OCI-LY7 (cell line): ENCODE data around the gene LRTM1. TPM values are rescaled to one million over a fixed set of nuclear protein-coding genes. Genes with fewer than 3 reads are reported as not detected.

ENCODE experiments used
- BruUV-seq: library from RNA; stranded (reverse); fragments of 400-500 nt; replicated peaks from 2 replicates; lab custom pipeline; 2021; lab: Mats Ljungman, UMichigan
- CTCF ChIA-PET: fragments of 300-600 bp; sonication (Branson Sonifier 250); formaldehyde crosslinking; loops from one replicate; lab custom pipeline; 2022; ENCODE audit warnings: antibody characterized with exemption; ENCODE audit not compliant: unreplicated experiment; lab: Charles Lee
- POLR2A ChIA-PET: fragments of 300-600 bp; sonication (Branson Sonifier 250); formaldehyde crosslinking; loops from one replicate; lab custom pipeline; 2022; ENCODE audit warnings: antibody characterized with exemption; lab: Charles Lee
- DNase-seq: peaks from one replicate; pipeline ENCODE4 v3.0.0-alpha.2; 2015; ENCODE audit warnings: low spot score
- H2AFZ ChIP-seq: fragments of 200-600 bp; sonication (generic), shearing (Covaris generic); 2 replicates; pipeline ENCODE4 v1.6.1; 2014; ENCODE audit warnings: mild to moderate bottlenecking, antibody characterized with exemption, low read length, moderate library complexity
- H3K27ac ChIP-seq: fragments of 200-600 bp; sonication (generic); 2 replicates; pipeline ENCODE4 v1.5.1; 2014; ENCODE audit warnings: mixed run types, low read depth, mild to moderate bottlenecking, moderate library complexity, low read length, inconsistent platforms; ENCODE audit not compliant: poor library complexity, severe bottlenecking
- H3K36me3 ChIP-seq: fragments of 200-600 bp; sonication (generic); 2 replicates; pipeline ENCODE4 v1.6.1; 2014; ENCODE audit warnings: mild to moderate bottlenecking, antibody characterized with exemption, low read length, moderate library complexity, mixed read lengths; ENCODE audit not compliant: insufficient read depth
- H3K4me1 ChIP-seq: fragments of 200-600 bp; sonication (generic); 2 replicates; pipeline ENCODE4 v1.5.1; 2014; ENCODE audit warnings: mild to moderate bottlenecking, low read length; ENCODE audit not compliant: insufficient read depth, poor library complexity, severe bottlenecking
- H3K4me2 ChIP-seq: fragments of 200-600 bp; sonication (generic); 2 replicates; pipeline ENCODE4 v1.6.1; 2014; ENCODE audit warnings: mild to moderate bottlenecking, low read length
- H3K4me3 ChIP-seq: fragments of 200-600 bp; sonication (generic); 2 replicates; pipeline ENCODE4 v1.5.1; 2014; ENCODE audit warnings: mild to moderate bottlenecking, low read depth, low read length; ENCODE audit not compliant: poor library complexity, severe bottlenecking
- H3K79me2 ChIP-seq: fragments of 200-600 bp; sonication (generic); 2 replicates; pipeline ENCODE4 v1.6.1; 2016; ENCODE audit warnings: low read depth, mild to moderate bottlenecking, low read length, moderate library complexity, mixed read lengths; ENCODE audit not compliant: insufficient read depth
- H3K9me2 ChIP-seq: fragments of 200-600 bp; sonication (generic); 2 replicates; pipeline ENCODE4 v1.6.1; 2016; ENCODE audit warnings: mild to moderate bottlenecking, low read length, mixed read lengths; ENCODE audit not compliant: insufficient read depth
- H3K9me3 ChIP-seq: fragments of 200-600 bp; sonication (generic); 2 replicates; pipeline ENCODE4 v1.6.1; 2014; ENCODE audit warnings: mild to moderate bottlenecking, mixed run types, low read length, mixed read lengths
- H4K20me1 ChIP-seq: fragments of 200-600 bp; sonication (generic); 2 replicates; pipeline ENCODE4 v1.6.1; 2014; ENCODE audit warnings: mild to moderate bottlenecking, antibody characterized with exemption, low read length, moderate library complexity, mixed read lengths; ENCODE audit not compliant: insufficient read depth
- EZH2phosphoT487 ChIP-seq: fragments of 200-600 bp; sonication (generic); IDR thresholded peaks from 2 replicates; pipeline ENCODE4 v1.6.1; 2018; ENCODE audit warnings: low read depth, borderline replicate concordance, mild to moderate bottlenecking, mixed run types, antibody characterized with exemption, low read length, moderate library complexity, mixed read lengths
- intact Hi-C: fragments of 100-400 bp; cut with micrococcal nuclease; formaldehyde crosslinking; loops from one replicate; pipeline ENCODE4 v1.10.0; 2022; ENCODE audit not compliant: unreplicated experiment
- total RNA-seq, 2 experiments: library from RNA; depleted of rRNA in 1 of 2; stranded (reverse); fragments of >200 nt in 1 of 2; shearing (Covaris generic) in 1 of 2; gene quantifications; 2 replicates each; pipeline ENCODE4 v1.2.3, GENCODE V29; 2014 to 2022
- TF ChIP-seq, protein P1 (sequence below): fragments of 200-600 bp; sonication (generic); conservative IDR thresholded peaks from 2 replicates; pipeline ENCODE4 v1.5.1; 2014; ENCODE audit warnings: mild to moderate bottlenecking, antibody characterized with exemption, low read length, moderate library complexity, mixed read lengths

Gene LRTM1
- total RNA-seq, 2 experiments from 2014 or later = not detected

DNA sequence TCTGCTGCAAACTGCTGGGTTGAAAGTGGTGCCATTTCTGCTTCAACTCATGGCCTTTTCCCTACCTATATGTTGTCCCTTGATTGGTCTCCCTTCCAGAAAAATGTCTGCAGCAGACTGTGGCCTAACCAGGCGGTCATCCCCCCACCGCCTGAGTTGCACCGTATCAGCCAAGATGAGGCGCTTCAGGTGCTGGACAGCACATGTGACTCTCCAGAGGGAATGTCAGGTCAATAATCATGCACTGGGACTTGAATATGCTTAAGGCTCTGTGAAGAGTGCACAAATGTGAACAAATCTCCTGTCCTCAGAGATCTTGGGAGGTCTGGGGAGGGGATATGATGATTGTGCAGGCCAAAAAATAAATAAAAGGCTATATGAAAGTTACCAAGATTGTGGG is 32.2 kb downstream of the LRTM1 start:
- H4K20me1 ChIP-seq = no peaks in the 10 kb centered on the region
- H3K4me2 ChIP-seq = no peak overlapping the region
- no peaks in the 10 kb centered on the region for H3K4me1 ChIP-seq
- no peaks in the 10 kb centered on the region for H3K36me3 ChIP-seq
- no peaks in the 10 kb centered on the region for H3K9me2 ChIP-seq
- no peak overlapping the region for H3K27ac ChIP-seq
- CTCF ChIA-PET = no interaction called here
- no peak overlapping the region for H3K4me3 ChIP-seq
- no peaks in the 10 kb centered on the region for H3K79me2 ChIP-seq
- DNase-seq = no peak
- no TSS peak for BruUV-seq
- H2AFZ ChIP-seq = no peak overlapping the region
- POLR2A ChIA-PET = no interaction called here
- no peaks in the 10 kb centered on the region for H3K9me3 ChIP-seq
- no peak for TF ChIP-seq EZH2phosphoT487
- TF ChIP-seq, protein P1, sequence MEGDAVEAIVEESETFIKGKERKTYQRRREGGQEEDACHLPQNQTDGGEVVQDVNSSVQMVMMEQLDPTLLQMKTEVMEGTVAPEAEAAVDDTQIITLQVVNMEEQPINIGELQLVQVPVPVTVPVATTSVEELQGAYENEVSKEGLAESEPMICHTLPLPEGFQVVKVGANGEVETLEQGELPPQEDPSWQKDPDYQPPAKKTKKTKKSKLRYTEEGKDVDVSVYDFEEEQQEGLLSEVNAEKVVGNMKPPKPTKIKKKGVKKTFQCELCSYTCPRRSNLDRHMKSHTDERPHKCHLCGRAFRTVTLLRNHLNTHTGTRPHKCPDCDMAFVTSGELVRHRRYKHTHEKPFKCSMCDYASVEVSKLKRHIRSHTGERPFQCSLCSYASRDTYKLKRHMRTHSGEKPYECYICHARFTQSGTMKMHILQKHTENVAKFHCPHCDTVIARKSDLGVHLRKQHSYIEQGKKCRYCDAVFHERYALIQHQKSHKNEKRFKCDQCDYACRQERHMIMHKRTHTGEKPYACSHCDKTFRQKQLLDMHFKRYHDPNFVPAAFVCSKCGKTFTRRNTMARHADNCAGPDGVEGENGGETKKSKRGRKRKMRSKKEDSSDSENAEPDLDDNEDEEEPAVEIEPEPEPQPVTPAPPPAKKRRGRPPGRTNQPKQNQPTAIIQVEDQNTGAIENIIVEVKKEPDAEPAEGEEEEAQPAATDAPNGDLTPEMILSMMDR = no peak
- intact Hi-C loops = no loop called here

DNA sequence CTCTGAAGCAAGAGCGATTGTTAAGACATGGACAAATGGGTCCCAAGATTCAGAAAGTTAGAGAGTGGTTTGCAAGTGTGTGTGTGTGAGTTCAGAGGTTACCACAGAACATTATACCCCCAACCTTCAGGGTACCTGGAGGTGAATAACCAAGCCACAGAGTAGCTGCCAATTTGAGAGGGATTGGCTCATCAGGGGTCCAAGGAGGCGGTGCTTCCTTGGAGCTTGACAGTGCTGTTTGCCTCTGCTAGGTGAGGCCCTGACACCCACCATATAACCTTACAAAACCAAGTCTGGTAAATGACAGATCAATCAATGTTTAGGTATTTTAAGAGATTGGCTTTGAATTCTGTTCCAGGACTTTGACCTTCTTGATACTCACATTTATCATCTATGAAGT is 35.7 kb downstream of the LRTM1 start:
- CTCF ChIA-PET = no interaction called here
- Histone ChIP-seq H3K27ac (no peak overlapping the region), H3K36me3 (no peaks in the 10 kb centered on the region), H3K4me2 (no peak overlapping the region), H3K79me2 (no peaks in the 10 kb centered on the region), H3K4me1 (no peaks in the 10 kb centered on the region), H2AFZ (no peak overlapping the region), H4K20me1 (no peaks in the 10 kb centered on the region), H3K4me3 (no peak overlapping the region), H3K9me2 (no peaks in the 10 kb centered on the region), H3K9me3 (no peaks in the 10 kb centered on the region)
- DNase-seq = no peak
- no peak for TF ChIP-seq EZH2phosphoT487
- TF ChIP-seq, protein P1 = no peak
- intact Hi-C loops = no loop called here
- BruUV-seq = no TSS peak
- POLR2A ChIA-PET = interaction anchor here (0.7 kb wide), 1 partner anchor 1119 kb away, joined by 3 read pairs; no protein-coding TSS in a partner anchor

DNA sequence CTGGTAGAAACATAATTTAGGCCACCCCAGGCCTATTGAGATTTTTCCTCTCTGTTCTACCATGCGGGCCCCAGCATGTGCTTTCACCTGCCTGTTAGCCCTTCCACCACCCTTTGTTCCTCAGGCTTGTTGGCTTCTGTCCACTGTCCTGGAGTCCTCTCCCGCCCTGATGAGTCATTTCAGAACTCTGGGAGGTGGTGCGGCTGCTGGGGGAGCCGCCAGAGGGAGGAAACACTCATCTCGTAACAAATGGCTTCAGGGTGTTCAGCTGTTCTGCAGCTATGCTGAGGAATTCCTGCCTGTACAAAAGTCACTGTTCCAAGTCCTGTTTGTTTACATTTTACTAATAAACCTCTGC is 36.3 kb downstream of the LRTM1 start:
- H3K9me3 ChIP-seq = no peaks in the 10 kb centered on the region
- TF ChIP-seq EZH2phosphoT487 = no peak
- TF ChIP-seq, protein P1 = no peak
- H4K20me1 ChIP-seq = no peaks in the 10 kb centered on the region
- H3K4me2 ChIP-seq = no peak overlapping the region
- H3K79me2 ChIP-seq = no peaks in the 10 kb centered on the region
- CTCF ChIA-PET = no interaction called here
- no peak overlapping the region for H3K27ac ChIP-seq
- no peaks in the 10 kb centered on the region for H3K4me1 ChIP-seq
- no peaks in the 10 kb centered on the region for H3K9me2 ChIP-seq
- intact Hi-C loops = no loop called here
- H3K36me3 ChIP-seq = no peaks in the 10 kb centered on the region
- no peak for DNase-seq
- no peak overlapping the region for H2AFZ ChIP-seq
- H3K4me3 ChIP-seq = no peak overlapping the region
- BruUV-seq = no TSS peak
- POLR2A ChIA-PET = interaction anchor here (0.7 kb wide), 1 partner anchor 1119 kb away, joined by 3 read pairs; no protein-coding TSS in a partner anchor
